Right lobe of liver (tissue), 4 donors: Measurements from ENCODE around the gene LUZP1.

Experiments used
- CTCF ChIP-seq, 4 donors: fragments of 200-600 bp in 3 of 4; fragments of 450-650 bp in 1 of 4; IDR thresholded peaks; one replicate each; pipeline versions ENCODE4 v1.5.1 to v1.8.0; 2016 to 2022; ENCODE audit warnings: antibody characterized with exemption in 4 of 4, mild to moderate bottlenecking in 2 of 4
- POLR2A ChIP-seq: fragments of 450-650 bp; IDR thresholded peaks from one replicate; pipeline ENCODE4 v1.6.1; 2017; ENCODE audit warnings: antibody characterized with exemption, mild to moderate bottlenecking
- donor health status: DM: no; HTN: no; CAD: no.
- donor health status: DM: no; HTN: no; CAD: no.
- donor health status: DM: no; HTN: yes; CAD: no.

- TF ChIP-seq CTCF (IDR thresholded peaks at IDR 0.05) (no peak), POLR2A (no peak)
Measured at GRCh38 chr1:23156940-23157339, 11.7 kb downstream of the LUZP1 start.
